Right lobe of liver (tissue), 4 donors: Measurements from ENCODE around the gene TDP1.

ENCODE experiments used
- POLR2A ChIP-seq: fragments of 450-650 bp; IDR thresholded peaks from one replicate; pipeline ENCODE4 v1.6.1; 2017; ENCODE audit warnings: antibody characterized with exemption, mild to moderate bottlenecking
- TF ChIP-seq, protein P1 (sequence below), 4 donors: fragments of 200-600 bp in 3 of 4; fragments of 450-650 bp in 1 of 4; IDR thresholded peaks; one replicate each; pipeline versions ENCODE4 v1.5.1 to v1.8.0; 2016 to 2022; ENCODE audit warnings: antibody characterized with exemption in 4 of 4, mild to moderate bottlenecking in 2 of 4
- donor health status: DM: no; HTN: no; CAD: no.
- donor health status: DM: no; HTN: no; CAD: no.
- donor health status: DM: no; HTN: yes; CAD: no.

DNA sequence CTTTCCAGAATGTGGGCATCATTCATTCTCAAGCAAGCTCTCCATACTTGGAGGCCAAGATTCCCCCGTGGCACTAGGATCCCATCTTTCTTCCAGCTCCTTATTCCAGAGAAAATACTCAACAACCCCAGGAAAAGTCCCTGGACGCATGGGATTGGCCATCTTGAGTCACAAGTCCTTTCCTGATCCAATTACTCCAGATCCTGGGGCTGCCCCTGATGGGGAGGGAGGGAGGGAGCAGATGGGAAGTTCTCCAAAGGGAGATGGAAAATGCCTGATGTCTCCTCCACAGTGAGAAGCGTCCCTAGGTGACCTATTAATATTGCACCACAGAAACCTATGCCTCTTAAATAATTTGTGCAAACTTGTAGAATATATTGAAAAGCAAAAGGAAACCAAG lies 93.7 kb downstream of the TDP1 start:
- TF ChIP-seq, protein P1, sequence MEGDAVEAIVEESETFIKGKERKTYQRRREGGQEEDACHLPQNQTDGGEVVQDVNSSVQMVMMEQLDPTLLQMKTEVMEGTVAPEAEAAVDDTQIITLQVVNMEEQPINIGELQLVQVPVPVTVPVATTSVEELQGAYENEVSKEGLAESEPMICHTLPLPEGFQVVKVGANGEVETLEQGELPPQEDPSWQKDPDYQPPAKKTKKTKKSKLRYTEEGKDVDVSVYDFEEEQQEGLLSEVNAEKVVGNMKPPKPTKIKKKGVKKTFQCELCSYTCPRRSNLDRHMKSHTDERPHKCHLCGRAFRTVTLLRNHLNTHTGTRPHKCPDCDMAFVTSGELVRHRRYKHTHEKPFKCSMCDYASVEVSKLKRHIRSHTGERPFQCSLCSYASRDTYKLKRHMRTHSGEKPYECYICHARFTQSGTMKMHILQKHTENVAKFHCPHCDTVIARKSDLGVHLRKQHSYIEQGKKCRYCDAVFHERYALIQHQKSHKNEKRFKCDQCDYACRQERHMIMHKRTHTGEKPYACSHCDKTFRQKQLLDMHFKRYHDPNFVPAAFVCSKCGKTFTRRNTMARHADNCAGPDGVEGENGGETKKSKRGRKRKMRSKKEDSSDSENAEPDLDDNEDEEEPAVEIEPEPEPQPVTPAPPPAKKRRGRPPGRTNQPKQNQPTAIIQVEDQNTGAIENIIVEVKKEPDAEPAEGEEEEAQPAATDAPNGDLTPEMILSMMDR (IDR thresholded peaks at IDR 0.05): no peak
- no peak for TF ChIP-seq POLR2A
